ENCODE data around the gene HERC6.
"Not testable (repeated sequence)": the region's sequence is repeated elsewhere in the genome, so short reads cannot be mapped to it uniquely, and the experiment has no call there.

HERC6 gene

DNA sequence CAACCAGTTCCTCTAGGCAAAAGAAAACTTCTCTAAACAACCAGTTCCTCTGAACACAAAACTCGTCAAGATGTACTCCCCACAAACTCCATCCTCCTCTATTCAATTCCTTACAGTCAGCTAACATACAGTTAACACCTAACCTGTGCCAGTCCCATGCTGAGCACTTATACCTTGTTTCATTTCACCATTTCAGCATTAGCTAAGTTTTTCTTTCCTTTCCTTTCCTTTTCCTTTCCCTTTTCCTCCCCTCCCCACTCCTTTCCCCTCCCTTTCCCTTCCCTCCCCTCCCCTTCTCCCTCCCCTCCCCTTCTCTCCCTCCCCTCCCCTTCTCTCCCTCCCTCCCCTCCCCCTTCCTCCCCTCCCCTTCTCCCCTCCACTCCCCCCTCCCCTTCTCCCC, 13.1 kb downstream of the HERC6 start:
- DNase-seq: no peak

DNA sequence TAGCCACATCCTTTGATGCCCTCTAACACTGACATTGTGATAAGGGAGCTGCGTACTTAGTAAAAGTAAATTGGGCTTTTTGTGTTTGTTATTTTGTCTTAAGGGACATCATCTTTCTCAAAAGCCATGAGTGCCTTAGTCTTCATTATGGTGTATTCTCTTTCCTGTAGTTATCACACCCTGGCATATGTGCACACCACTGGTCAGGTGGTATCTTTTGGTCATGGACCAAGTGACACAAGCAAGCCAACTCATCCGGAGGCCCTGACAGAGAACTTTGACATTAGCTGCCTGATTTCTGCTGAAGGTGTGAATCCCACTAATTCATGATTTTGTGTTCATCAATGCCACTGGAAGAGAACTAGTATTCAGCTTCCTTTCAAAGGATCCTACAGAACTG, 18.0 kb downstream of the HERC6 start:
- no peak for DNase-seq

DNA sequence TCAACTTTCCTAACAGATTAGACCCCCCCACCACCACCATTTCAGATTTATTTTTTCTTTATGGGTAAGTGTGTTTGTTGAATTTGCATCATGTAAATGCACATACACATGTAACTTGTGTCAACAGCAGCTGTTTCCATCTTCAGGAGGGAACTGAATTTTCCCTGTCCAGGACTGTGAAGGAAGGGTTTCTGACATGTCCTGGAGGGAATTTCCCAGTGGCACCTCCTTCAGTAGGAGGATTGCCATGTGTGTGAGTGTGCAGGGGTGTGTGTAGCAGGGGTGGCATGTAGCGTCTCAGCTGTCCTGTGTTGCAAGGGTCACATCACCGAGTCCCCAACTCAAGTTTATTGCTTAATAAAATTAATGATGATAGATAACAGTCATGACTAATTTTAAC, 19.7 kb downstream of the HERC6 start:
- DNase-seq: no peak

DNA sequence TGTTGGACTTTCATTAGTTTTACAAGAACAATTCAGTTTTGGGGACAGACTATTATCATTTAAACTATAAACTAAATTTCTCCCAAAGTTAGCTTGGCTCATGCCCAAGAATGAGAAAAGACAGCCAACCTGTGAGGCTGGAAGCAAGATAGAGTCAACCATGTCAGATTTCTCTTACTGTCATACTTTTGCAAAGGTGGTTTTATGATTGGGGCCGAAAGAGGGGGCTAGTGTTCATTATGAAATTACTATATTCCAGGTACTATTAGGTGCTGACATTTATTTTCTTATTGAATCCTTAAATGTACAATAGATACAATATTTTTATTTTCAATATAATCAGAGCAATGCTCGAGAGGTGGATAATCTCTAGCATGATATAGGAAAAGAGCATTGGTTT, 30.6 kb downstream of the HERC6 start:
- no peak for DNase-seq

DNA sequence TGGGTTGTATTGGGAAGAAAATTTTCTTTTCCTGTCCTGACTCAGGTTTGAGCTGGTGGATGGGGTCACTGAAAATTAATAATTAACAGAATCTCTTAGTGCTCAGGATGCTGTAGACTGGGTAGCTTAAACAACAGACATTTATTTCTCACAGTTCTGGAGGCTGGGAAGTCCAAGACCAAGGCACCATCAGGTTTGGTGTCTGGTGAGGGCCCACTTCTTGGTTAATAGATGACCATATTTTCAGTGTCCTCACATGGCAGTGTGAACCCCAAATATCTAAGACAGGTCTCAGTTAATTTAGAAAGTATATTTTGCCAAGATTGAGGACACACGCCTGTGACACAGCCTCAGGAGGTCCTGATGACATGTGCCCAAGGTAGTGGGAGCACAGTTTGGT, 31.1 kb downstream of the HERC6 start:
- no peak for DNase-seq

DNA sequence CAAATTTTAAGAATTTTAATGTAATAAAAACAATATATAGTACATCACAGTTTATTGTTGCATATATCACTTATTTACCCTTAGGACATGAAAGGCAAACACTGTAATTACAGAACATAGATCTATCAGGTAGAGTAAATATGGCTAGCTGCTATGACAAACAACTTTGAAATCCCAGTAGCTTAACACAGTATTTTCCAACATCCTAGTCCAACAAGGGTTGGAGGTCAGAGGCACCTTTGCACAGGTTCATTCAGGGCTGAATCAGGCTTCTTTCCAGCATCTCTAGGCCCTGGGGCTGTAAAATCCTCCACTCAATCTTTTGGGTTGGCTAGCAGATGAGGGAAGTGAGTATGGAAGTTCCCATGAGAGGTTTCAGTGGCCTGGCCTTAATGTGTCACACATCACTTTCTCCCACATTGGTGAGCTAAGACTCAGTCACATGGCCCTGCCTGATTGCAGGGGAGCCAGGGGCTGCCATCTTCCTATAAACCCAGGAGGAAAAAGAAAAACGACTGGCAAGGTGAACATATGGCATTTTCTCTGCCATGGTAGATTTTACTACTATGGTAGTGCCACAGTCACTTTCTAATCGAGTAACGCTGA, 32.9 kb downstream of the HERC6 start:
- DNase-seq: no peak

DNA sequence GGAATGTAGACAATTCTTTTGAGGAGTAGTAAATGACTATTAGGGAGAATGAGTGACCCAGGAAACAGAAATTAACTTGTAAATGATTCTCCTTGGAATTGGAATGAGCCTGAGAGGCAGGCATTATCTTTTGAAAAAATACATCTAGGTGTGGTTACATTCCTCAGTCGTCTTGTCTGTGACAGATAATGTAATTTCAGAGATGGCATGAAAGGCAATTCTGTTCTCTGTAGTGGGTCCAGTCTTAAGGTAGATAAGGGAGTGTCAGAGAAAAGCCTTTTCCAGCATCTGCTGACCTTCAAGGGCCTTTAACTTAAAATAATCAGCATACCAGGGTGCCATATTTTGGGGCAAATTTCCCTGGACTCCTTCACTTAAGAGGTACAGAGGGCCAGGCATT, 35.1 kb downstream of the HERC6 start:
- DNase-seq: no peak

DNA sequence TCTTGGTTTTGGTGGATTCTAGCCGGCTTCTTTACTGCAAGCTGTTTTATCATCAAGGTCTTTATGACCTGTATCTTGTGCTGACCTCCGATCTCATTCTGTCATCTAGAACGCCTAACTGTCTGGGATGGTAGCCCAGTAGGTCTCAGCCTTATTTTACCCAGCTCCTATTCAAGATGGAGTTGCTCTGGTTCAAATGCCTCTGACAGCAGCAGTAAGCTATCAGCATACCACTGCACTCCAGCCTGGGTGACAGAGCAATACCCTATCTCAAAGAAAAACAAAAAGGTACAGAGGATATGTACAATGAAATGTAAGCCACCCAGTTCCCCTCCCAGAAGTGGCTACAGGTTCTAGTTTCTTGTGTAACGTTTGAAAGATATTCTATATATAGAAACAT, 36.1 kb downstream of the HERC6 start:
- DNase-seq: no peak

DNA sequence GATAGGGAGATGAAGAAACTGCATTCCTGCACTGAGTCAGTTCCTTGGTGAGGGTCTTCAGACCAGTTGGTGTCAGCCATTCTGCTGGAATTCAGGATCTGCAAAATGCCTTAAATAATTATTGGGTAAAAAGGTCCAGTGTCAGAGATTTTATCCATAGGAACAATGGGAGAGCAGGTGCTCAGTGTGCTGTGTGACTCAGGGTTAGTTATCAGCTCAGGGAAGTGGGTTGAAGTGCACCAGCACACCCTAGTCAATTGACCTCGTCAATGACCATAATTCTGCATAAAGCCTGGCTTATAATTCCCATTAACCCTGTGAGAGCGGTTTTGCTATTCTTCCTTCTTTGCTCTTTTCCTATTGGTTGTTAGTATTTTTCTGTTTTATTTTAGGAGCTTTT, 37.3 kb downstream of the HERC6 start:
- DNase-seq: no peak

DNA sequence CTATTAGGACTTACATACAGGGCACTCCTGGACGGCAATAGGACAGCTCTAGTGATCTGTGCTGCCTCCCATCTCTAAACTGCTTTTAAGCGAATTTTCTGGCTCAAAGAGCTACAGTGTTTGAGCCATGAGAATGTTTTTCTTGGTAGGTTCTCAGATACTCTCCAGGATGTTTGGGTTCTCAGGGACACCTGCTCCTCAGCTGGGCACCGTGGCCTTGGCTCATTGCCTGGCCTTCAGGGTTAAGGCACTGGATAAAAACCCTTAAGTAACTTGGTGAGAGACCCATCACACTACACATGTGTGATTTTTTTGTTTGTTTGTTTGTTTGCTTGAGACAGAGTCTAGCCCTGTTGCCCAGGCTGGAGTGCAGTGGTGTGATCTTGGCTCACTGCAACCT, 39.8 kb downstream of the HERC6 start:
- DNase-seq: no peak

DNA sequence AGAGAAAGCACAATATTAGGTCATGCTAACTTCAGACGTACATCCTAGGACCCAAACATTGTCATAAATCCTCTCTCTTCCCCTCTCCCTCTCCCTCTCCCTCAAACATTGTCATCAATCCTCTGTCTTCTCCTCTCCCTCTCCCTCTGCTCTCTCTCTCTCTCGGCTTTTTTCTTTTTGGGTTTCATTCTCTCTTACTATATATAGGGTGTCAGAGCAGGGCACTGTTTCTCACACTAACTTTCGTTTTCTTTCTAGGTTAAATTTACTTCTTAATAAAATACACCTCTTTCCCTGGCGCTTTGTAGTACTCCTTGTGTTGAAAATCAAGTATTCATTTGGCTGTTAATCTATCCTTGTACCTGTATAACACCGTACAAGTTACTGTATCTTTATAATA, 41.2 kb downstream of the HERC6 start:
- DNase-seq: no peak

DNA sequence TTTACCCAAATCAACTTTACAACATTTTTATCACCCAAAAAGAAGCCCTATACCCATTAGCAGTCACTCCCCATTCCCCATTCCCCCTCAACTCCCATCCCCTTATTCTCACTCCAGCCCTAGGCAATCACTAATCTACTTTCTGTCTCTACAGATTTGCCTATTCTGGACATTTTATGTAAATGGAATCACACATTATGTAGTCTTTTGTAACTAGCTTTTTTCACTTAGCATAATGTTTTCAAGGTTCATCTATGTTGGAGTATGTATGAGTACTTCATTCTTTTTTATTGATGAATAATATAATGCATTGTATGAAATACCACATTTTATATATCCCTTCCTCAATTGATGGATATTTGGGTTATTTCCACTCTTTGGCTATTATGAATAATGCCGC, 42.2 kb downstream of the HERC6 start:
- no peak for DNase-seq

DNA sequence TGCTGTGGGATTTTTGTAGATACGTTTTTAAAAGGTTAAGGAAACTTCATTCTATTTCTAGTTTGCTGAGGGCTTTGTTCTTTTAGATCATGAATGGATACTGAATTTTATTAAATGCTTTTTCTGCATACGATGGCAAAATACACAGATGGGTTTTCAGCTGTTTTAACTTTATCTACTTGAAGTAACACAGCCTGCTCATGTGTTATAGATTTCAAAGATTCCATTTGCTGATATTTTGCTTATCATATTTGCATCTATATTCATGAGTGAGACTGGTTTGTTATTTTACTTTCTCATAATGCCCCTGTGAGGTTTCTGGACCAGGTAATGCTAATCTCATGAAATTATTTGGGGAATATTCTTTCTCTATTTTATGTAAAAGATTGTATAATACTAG, 43.8 kb downstream of the HERC6 start:
- no peak for DNase-seq

DNA sequence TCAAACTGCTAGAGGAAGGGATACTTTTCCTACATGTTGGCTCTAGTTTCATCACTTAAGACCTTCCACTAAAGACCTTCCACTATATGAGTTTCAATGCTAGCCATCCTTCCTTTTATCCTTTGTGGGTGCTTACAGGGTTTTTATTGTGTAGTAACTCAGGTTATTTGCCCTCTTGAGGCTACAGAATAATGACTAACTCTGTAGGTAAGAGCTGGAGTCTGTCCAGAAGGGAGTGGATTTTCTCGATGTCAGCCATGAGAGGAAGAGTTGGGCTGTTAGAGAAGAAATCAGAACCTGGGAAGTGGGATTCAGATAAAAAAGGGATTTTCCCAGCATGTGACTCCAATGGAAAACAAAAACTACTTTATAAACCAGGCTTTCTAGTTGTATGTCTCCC, 50.7 kb downstream of the HERC6 start:
- DNase-seq: no peak

DNA sequence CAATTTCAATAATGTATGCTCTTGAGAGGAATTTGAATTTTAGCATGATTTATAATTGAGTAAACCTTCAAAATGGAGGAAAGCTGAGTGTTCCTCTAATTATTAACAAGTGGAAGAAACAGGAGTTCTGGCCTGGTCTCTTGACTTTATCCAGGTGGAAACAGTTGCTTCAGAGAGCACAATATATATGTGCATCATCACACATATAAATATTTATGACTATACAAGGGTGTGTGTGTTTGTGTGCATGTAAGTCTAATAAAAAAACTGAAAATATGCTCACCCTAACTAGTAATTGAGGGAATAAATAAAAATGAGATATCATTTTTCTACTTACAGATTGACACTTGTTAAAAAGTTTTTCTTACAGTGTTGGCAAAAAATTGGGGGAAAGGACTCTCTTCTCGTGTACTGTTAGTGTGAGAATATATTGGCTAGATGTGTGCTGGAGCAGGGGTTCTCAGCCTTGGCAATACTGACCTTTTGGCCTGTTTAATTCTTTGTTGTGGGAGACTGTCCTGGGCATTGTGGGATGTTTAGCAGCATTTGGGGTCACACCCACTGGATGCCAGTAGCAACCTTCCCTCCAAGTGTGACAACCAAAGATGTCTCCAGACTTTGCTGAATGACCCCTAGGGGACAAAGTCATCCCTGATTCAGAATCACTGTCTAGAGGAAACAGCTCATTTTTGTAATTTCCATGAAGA, 57.5 kb downstream of the HERC6 start:
- DNase-seq: no peak

DNA sequence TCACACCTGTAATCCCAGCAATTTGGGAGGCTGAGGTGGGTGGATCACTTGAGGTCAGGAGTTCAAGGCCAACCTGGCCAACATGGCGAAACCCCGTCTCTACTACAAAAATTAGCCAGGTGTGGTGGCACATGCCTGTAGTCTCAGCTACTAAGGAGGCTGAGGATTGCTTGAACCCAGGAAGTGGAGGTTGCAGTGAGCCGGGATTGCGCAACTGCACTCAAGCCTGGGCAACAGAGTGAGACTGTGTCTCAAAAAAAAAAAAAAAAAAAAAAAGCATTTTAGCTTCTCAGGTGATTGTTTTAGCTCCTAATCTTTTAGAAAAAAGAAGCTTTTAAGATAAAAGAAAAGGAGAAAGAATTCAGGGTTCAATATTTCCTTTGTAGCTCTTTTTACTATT, 59.2 kb downstream of the HERC6 start:
- DNase-seq: not testable (repeated sequence)

DNA sequence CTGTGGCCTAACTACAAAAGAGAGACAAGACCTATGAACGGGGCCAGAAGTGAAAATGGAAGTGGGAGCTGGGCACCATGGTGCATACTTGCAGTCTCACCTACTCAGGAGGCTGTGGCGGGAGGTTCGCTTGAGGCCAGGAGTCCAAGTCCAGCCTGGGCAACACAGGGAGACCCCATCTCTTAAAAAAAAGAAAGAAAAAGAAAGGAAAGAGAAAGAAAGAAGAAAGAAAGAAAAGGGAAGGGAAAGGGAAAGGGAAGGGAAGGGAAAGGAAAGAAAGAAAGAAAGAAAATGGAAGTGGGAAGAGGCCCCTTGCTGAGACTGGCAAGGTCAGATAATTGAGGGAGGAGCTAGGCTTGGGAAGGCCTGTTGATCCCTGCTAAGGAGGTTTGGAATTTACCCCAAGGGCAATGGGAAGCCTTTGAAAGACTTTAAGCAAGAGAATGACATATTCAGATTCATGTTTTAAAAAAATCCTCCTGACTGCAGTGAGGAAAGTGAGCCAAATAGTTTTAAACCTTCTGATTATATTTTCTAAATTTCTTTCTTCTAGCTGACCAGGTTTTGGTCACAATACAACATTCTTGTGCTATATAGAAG, 60.6 kb downstream of the HERC6 start:
- DNase-seq: no peak

DNA sequence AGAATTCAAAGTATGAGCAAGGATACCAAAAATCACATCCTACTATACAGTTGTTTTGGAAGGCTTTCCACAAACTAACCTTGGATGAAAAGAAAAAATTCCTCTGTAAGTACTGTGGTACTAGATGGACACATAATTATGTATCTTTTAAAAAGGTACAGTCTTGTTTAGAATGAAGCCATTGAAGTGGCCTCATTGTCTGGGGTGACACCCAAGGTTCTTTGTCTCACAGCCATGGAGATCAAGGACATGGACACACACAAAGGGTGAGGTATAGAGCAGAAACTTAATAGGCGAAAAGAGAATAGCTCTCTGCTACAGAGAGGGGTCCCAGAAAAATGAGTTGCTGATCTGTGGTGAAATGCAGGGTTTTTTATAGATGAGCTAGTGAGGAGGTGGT, 61.5 kb downstream of the HERC6 start:
- no peak for DNase-seq

DNA sequence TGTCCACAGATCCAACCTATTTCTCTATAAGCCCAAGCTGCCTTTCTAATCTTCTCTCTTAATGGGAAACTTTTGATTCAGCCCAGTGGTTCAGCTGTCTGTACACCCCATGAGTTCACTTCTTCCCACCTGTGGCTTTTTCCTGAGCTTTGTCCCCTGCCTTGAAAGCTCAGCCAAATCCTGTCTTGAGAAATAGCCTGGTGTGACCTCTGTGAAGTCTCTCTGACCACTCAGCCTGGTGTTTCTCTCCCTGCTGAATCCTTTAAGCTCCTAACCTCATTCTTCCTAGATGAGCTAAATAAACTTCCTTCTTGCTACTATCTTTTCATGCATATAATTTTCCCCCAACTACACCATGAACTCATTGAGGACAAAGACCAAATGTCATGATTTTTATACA, 63.0 kb downstream of the HERC6 start:
- no peak for DNase-seq

DNA sequence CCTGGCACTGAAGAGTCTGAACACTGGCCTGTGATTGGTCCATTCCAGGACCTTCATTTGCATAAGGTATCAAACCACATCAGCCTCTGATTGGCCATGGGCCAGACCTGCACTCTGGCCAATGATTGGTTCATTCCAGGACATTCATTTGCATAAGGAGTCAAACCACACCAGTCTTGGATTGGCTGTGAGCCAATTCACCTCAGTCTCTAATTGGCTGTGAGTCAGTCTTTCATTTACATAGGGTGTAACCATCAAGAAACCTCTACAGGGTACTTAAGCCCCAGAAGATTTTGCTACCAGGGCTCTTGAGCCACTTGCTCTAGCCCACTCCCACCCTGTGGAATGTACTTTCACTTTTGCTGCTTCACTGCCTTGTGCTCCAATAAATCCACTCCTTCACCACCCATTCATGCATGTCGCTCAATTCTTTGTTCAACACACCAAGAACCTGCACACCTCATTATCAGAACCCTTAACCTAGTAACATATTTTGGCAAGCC, 64.1 kb downstream of the HERC6 start:
- DNase-seq: no peak

DNA sequence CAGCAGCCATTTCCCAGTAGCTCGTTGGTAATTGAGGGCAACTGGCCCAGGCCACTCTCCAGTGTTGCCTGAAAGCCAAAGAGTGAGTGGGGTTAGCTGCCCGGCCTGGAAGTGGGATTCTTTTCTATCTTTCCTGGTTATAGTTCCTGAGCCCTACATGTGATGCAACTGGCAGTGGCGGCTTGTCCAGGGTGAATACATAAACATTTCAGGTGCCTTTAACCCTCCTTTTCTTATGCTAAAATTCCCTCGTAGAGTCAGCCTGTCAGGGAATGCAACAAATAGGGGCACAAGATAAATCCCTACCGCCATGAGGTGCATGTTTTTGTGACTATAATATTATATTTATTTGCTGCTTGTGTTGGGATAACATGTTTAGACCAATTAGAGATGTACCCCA, 64.8 kb downstream of the HERC6 start:
- DNase-seq: no peak

DNA sequence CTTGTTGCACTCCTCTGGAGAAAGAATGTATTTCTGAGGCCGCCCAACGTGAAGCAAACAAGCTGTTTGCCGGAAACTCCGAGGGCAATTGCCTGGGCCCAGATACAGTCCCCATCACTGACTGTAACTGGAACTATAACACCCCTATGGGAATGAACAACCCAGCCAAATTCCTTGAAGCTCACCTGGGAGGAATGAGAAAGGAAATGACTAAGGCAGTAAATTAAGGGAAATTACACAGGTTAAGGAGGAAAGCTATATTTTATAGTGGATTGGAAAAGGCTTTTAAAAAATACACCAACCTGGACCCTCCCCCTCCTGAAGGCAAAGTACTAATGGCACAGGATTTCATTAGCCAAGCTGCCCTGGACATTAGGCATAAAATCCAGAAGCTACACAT, 66.6 kb downstream of the HERC6 start:
- no peak for DNase-seq

DNA sequence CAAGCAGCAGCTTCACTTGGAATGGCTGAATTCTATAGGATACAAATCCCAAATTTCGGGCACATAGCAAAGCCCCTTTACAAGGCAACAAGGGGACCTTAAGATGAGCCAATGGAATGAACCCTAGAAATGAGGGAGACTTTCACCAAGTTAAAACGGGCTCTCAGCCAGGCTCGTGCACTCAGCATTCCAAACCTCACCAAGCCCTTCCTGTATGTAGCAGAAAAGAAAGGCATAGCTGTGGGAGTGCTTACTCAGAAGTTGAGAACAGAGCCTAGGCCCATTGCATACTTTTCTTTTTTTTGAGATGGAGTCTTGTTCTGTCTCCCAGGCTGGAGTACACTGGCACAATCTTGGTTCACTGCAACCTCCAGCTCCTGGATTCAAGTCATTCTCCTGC, 67.5 kb downstream of the HERC6 start:
- no peak for DNase-seq

DNA sequence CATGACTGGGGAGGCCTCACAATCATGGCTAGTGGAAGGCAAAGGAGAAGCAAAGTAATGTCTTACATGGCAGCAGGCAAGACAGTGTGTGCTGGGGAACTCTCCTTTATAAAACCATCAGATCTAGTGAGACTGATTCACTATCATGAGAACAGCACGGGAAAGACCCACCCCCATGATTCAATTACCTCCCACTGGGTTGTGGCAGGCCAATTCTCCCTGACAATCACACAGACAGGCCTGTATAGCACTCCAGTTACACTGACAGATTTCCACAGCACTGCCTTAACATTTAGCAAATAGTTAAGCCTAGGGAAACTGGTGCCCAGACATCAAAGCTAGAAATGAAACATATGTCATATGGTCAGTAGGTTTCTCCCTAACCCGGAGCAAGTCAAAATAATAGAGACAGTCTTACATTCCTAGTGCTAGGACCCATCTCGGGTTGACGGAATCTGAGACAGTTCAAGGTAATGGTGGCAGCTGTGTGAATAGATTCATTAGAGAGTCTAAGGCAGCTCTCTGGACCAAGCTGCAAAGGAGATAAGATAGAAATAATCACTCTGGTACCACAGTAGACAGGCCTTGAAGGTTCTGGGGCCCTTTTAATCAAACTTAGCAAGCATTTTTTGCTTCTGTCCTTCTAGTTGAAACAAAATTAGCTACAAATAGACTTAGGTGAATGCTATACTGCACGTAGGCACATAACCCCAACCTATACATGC, 68.9 kb downstream of the HERC6 start:
- no peak for DNase-seq

Data from activated naive CD4-positive, alpha-beta T cell (primary cell).